ENCODE data around the gene VSTM2A.
"Not testable (repeated sequence)": the region's sequence is repeated elsewhere in the genome, so short reads cannot be mapped to it uniquely, and the experiment has no call there.

VSTM2A gene, protein sequence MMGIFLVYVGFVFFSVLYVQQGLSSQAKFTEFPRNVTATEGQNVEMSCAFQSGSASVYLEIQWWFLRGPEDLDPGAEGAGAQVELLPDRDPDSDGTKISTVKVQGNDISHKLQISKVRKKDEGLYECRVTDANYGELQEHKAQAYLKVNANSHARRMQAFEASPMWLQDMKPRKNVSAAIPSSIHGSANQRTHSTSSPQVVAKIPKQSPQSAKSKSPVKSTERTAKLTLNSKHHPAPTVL

DNA sequence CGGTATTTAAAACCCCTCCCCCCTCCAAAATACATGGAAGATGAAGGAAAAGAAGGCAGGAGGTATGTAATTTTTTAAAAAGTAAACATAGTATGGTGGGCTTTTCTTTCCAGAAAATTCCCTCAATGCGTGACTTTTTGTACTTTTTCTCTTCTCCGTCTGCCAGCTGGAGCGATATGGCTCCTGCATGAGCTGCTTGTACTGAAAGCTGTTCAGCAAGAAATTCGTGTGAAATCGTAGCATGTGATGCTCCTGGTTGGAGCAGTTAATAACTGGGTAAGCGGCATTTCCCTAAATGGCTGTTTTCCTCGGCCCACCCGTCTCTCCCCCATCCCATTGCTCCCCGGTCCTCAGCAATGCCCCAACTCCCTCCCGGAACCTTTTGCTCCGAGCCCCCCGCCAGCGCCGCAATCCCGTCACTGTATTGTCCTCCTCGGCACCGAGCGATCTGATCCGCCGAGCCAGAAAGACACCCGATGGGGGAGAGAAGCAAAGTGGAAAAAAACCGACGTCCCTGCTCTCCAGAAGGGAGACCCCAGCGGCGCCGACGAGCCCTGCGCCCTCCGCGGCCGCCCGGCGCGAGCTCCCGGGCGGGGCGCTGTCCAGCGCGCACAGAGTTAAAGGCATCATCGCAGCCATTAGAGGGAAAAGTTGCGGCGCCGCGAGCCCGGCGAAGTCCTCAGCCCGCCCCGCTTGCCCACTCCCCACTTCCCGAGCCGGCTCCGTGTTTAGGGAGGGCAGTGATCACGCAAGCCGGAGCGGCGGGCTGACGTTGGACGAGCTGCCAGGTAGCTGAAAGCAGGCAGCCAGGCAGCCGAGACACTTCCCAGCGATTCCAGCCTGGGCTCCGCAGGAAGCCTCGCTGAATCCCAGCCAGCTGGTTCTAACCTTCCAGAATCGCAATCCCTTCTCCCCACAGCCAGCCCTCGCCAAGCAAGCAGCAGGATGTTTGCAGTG lies at the start of gene VSTM2A:
Gene VSTM2A (plus strand): TSS at position 707 of the 957 bp plus-strand sequence. CDS start 356 bp downstream, outside the sequence.
- peak; percentile 65 for DNase-seq

DNA sequence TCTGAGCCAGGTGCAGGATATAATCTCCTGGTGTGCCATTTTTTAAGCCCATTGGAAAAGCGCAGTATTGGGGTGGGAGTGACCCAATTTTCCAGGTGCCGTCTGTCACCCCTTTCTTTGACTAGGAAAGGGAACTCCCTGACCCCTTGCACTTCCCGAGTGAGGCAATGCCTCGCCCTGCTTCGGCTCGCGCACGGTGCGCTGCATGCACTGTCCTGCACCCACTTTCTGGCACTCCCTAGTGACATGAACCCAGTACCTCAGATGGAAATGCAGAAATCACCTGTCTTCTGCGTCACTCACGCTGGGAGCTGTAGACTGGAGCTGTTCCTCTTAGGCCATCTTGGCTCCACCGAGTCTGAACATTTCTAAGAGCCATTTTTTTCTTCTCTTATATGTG lies 37.6 kb upstream of the VSTM2A start:
- not testable (repeated sequence) for DNase-seq

DNA sequence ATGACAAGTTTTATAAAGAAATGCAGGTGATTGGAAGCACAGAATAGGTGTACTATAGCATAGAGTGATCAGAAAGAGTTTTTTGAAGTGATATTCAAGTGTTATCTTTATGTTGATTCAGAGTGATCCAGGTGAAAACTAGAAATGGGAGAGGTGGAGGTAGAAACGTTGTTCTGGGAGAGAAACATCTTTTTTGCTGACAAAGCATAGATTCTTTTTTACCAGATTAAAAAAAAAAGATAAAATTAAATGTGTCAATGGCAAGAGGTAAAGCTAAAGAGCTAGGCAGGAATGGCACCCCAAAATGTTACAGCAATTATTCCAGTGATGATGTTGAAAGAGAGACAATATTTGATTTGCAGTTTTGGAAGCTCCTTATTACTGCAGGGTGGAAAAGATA lies 12.6 kb upstream of the VSTM2A start:
- no peak for DNase-seq

DNA sequence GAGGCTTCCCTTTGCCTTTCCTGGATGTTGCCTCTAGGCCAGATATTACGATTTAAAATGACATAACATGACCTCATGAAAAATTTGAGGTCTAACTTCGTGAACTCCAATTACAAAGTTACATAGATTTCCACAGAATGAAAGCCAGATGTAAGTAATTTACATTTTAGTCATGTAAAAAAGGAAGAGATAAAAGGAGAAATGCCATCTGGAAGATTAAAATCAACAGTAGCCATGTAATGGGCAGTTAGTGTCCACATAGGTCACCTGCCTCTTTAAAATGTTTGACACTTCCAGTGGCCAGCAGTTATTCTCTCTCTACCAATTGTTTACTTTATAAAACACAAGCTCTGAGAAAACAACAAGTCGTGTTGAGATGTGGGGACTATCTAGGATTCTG lies 4.1 kb upstream of the VSTM2A start:
- DNase-seq = no peak

DNA sequence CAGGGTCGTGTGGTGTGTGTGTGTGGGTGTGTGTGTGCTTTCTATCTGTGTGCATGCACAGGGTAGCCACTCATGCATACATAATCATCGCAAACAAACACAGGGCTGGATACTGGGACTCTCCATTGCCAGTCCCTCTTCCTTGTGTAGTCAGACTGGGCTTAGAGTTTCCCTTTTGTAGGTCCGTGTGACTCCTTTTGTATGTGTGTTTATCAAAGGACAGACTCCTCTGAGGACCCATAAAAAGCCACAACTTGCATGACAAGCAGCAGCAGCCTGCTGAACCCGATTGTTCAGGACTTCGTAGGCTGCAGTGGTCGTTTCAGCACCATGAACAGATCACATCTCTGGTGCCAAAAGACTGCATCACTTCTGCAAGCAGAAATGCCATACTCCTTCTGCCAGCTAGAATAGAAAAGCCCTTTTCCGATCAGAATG lies 895 bp downstream of the VSTM2A start:
- DNase-seq = no peak

DNA sequence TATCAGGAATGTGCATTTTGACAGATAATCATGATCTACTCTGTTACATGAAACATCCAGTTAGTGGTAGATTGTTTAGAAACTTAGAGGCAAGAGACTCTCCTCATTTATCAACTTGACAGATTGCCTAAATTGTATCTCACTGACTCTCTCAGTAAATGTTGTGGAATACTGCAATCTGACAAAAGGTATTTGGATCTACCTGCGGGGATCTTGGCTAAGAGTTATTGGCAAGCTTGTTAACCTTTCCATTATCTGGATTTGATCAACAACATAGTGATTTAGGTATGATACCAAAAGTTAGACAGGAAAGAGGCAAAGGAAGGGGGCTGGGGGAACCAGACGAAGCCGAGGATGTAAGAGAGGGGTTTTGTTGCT lies 2.0 kb downstream of the VSTM2A start:
- DNase-seq = no peak

DNA sequence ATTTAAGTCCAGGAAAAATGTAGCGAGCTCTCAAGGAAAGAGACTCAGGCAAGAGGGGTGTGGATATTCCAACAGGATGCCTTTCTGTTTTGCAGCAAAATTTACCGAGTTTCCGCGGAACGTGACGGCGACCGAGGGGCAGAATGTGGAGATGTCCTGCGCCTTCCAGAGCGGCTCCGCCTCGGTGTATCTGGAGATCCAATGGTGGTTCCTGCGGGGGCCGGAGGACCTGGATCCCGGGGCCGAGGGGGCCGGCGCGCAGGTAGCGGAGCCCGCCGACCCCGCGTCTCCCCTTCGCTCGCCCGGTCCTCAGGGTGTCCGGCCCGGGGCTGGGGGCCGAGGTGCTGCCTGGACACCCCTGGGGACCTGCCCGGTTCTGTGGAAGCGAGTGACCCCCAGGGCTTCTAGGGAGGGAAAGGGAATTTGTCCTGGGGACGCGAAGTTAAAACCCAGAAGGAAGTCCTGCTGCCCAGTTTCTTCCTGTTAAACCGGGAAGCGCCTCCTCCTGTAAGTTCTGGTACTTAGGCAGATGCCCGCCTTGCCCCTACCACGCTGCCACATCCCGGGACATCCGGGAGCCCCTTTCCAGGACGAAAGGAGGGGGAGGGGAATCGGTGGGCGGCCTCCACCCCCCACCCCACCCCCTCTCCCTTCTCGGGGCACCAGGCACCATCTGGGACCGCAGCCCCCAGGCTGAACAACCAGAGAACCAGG lies 2.5 kb downstream of the VSTM2A start:
- no peak for DNase-seq

DNA sequence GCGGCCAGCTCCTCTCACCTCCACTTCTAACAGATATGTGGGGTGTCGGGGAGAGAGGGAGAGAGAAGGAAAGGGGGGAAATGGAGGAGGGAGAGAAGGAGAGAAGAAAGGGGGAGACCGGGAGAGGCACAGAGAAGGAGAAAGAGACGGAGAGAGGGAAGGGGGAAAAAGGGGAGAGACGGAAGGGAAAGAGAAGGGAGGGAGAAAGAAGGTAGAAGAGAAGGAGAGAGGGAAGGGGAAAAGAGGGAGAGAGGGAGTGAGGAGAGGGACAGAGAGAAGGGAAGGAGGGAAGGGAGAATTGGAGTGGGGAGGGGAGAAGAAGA lies 3.0 kb downstream of the VSTM2A start:
- DNase-seq = no peak

DNA sequence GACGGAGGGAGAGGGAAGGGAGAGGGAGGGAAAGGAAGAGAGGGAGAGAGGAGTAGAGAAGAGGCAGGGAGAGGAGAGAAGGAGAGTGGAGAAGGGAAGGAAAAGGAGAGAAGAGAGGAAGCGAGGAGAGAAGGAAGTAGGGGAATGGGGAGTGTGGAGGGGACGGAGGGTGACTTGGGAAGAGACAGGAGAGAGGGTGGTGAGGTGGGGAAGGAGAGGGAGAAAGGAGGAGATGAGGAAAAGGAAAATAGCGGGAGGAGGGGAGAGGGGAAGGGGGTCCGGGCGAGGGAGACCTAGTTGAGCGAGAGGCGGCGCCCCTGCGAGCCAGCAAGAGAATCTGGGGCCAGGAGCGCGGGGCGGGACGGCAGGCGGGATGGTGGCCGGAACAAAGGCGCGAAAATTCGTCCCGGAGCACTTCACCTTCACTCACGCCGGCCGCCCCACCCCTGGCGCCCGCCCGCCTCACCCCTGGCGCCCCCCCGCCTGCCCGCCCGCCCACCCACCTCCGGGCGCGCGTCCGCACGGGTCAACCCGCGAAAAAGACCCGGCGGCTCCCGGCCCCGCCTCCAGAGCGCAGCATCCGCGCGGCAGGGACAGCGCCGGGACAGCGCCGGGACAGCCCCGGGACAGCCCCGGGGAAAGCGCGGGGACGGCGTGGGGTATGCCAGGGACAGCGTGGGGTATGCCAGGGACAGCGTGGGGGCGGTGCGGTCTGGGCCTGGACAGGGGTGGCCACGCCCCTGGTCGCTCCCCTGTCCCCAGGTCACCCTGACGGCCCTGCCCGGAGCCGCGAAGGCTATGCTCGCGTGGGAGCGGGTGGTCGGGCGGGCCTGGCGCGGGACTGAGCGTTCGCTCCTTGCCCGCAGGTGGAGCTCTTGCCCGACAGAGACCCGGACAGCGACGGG lies 4.2 kb downstream of the VSTM2A start:
- DNase-seq = no peak

DNA sequence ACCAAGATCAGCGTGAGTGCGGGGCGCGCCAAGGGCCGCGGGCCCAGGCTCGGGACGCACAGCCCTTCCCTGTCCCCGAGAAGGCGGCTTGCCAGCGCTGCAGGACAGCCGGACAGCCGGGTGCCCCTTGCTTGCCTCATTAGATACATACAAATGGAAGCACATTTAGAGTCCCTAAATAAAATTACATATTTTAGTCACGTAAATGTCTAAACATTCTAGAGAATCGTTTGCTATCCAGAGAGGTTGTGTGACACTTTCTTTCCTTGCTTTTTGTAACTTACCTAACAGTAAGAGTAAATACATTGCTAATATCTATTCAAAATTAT lies 4.8 kb downstream of the VSTM2A start:
- no peak for DNase-seq

DNA sequence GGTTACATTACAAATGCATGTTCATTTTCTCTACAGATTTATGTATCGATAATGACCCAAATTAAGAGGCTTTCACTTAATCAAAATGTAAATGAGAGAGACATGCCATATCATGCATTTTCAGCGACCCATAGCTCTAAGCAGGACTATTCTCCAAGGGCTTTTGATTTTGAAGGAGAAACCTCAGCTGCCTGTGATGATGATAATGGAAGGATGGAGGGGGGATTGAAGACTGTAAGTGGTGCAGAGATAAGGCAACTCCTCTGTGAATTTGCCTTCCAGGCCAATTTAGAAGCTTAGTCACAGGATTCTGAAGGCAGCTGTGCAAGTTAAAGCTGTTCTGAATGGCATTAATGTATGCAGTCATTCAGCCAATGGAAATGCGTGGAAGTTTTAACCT lies 8.3 kb downstream of the VSTM2A start:
- no peak for DNase-seq

DNA sequence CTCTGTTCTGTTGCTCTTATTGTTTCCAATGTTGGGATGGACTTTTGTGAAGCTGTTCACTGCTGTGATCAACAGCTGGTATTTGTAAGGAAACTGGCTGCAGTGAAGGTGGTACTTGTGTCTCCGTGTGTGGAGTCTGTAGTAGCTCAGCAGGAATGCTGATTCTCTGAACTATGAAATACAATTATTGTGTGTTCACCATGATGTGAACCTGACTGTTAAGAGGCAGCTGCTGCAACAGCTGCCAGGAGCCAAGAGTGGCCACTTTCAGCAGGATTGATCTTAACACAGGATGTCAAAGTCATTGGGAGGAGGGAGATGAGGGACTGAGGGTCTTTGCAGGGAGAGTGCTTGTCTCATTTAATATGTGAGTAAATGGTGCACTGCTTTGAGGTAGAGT lies 13.9 kb downstream of the VSTM2A start:
- no peak for DNase-seq

DNA sequence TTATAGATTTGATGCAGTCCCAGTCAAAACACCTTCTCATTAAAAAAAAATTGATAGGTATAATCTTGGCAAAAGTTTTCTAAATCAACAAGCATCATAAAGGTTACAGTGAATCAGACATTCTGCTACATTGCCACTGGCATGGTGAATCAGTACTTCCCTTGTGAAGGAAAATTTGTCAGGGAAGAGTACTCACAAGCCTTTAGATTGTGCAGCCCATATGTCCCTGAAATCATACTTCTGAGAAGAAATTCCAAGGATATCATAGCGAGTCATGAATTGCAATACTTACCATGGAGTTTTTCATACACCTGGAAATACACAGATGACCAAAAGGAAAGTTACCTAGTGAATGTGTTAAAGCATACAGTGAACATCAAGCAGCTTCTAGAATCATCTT lies 17.2 kb downstream of the VSTM2A start:
- no peak for DNase-seq

DNA sequence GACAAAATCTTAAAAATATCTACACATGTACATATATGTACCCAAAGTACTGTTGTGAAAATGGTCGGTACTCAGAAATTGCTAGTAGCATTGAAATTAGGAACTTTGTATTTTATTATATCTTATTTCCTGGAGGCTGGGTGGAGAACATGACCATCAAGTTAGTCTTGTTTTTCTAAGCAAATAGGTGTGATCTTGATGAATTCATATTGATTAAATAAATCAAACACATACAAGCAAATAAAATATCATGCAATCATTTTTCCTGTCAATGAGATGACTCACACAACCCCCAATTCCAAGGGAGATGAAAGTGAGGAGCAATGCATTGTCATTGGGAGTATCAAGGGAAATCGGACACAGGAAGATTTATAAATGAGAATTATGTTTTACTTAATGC lies 18.0 kb downstream of the VSTM2A start:
- DNase-seq = no peak

DNA sequence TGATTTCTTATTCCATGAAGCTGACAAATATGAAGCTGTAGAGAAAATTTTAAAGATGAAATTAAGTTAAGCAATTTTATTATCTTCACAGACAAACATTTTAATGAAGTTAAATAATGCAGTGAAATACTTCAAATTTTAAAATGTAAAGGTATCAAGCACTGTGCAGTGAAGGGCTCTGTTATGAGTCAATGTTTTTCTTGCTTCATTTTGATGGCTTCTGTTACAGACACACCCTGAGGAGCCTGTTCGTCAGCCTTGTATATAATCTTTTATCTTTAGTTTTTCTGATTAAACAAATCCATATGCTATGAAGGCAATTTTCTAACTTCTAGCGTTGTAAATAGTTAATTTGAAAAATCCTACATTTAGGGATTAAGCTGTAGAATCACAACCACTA lies 18.5 kb downstream of the VSTM2A start:
- no peak for DNase-seq

DNA sequence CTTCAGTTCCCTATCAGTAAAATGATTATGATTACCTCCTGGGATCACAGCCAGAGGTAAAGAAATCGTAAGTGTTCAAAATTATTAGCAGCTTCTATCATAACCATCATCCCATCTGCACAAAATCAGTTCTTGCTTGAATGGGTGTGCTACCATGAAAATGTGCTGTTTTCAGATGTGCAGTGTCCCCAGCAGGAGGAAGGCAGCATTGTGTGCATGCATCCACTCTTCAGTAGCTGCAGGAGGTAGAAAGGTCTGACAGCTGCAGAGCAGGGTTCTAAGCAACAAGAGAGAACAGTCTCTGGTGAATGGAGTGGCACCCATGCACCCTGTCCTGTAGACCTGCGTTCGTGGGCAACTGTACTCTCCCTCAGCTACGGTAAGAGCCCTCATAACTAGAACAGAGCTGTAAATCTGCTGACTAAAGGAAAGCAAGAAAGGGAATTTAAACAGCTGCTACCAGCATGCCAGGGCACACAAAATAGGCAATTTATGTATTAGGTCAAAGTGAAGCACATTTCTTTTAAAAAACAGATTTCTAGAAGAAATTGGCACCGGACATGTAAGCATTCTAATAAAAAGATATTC lies 21.2 kb downstream of the VSTM2A start:
- DNase-seq = no peak

DNA sequence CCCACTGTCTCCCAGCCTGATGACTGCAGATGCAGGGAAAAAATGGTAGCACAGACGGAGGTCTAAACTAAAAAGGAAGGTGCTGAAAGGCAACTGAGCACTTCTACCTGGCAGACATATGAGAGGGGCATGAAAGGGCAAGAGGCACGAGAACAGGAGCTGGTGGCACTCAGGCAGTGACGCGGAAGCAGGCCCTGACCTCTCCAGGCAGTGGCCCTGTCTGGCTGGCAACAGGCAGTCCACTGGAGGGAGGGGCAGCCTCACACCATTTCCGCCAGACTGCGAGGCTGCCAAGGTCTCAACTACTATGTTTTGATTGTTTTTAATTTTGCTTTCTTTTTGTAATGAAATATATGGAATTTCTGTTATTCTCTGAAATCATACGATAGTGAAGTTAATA lies 23.3 kb downstream of the VSTM2A start:
- no peak for DNase-seq

DNA sequence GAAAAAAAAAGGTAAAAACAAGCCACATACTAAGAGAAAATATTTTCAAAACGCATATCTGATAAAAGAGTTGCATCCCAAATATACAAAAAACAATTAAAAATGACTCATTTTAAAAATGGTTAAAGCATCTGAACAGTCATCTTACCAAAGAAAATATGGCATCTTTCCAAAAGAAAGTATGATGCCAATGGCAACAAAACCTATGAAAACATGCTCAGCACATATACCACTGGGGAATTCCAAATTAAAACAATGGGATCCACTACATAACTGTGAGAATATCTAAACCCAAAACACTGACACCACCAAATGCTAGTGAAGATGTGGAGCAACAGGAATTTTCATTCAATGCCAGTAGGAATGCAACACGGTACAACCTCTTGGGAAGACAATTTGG lies 39.3 kb downstream of the VSTM2A start:
- no peak for DNase-seq

DNA sequence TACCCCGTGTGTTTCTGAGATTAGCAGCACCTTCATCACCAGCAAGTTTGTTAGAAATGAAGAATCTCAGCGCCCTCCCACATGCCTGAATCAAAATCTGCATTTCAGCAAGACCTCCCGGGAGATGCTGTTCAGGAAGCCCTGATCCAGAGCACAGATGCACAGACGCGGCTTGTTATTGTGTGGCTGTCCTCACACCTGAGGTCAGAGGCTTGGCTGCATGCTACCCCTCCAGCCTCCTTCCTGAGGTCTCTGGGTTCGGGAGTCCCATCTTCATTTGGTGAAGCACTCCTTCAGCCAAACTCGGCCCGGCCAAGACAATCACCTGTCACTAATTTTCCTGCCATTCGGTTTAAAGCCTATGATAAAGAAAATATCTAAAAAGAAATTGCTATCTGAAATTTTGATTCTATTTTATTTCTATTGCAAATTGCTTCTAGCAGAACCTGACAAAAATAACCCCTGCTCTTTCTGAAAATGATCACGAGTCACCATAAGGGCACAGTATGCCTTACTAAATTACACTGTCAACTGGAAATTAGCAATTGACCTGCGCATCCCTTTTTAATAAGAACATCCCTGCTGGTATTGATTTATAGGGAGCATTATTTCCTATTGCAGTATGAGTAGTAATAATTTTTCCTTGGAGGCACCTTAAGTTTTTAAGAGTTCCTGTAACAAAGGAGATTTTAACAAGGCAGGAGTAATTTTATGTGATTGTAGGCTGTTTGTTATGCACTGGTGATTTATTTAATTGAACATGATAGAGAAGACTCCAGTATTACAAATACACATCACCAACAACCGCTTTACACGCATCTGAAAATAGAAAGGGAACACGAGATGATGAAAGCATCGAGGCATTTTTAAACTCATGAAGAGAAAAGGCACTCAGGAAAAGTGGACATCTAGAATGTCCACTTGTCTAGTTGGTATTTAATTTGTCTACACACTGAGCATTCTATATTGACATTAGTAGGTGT lies 49.5 kb downstream of the VSTM2A start:
- no peak for DNase-seq

DNA sequence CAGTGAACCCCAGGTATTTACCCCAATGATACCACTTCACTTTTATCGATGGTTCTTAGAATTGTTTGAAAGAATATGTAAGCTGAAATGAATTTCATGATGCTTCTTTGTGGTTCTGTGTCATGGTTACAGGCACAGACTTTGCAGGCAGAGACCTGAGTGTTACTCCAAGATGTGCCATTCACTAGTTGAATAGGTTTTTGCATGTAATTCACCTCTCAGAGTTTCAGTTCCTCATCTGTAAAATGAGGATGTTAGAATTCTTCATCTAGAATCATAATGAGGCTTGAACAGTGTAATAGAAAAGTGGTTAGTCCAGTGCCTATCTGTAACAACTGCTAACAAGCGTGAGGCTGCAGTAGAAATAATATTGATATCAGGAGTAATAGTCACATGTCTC lies 54.6 kb downstream of the VSTM2A start:
- no peak for DNase-seq

DNA sequence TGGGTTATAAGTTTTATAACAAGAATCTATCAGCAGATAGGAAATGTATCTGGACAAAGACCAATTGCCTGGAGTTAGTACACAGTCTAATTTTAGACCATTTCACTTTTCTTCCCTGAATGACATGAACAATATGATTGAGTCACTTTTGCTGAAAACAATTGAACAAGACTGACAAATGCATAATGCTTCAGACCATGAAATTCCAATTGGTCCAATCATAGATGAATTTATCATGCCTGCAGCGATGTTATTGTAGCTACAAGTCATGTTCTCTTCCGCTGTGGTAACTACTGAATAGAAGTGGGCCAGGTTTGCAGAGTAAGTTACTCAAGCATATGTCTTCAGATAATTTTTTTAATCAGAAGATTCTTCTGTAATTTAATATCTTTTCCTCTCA lies 73.4 kb downstream of the VSTM2A start:
- no peak for DNase-seq
